ENCODE results near the gene DNMT1. TPM values are rescaled to one million over a fixed set of nuclear protein-coding genes. Genes with fewer than 3 reads are reported as not detected.

The DNMT1 gene
- total RNA-seq, 1 donor from 2014 or later, result 150 TPM

- no peak overlapping the region for H3K27ac Mint-ChIP-seq
- peaks cover 1% of the 10 kb centered on the region for H3K36me3 Mint-ChIP-seq (ENCODE audit: insufficient read depth)
- H3K9me3 Mint-ChIP-seq (ENCODE audit: low read depth), result no peaks in the 10 kb centered on the region
- no peaks in the 10 kb centered on the region for H3K27me3 Mint-ChIP-seq
- no peak for DNase-seq (ENCODE audit: low spot score, unreplicated experiment)
- H3K4me1 Mint-ChIP-seq (ENCODE audit: low read depth), result peaks cover 5% of the 10 kb centered on the region
- no peak overlapping the region for H3K4me3 Mint-ChIP-seq (ENCODE audit: low read depth)
- no peak for TF ChIP-seq CTCF (IDR thresholded peaks at IDR 0.05; ENCODE audit: unreplicated experiment)
These were observed 78.5 kb downstream of the DNMT1 start for GRCh38 chr19:10116085-10116865.

DNA sequence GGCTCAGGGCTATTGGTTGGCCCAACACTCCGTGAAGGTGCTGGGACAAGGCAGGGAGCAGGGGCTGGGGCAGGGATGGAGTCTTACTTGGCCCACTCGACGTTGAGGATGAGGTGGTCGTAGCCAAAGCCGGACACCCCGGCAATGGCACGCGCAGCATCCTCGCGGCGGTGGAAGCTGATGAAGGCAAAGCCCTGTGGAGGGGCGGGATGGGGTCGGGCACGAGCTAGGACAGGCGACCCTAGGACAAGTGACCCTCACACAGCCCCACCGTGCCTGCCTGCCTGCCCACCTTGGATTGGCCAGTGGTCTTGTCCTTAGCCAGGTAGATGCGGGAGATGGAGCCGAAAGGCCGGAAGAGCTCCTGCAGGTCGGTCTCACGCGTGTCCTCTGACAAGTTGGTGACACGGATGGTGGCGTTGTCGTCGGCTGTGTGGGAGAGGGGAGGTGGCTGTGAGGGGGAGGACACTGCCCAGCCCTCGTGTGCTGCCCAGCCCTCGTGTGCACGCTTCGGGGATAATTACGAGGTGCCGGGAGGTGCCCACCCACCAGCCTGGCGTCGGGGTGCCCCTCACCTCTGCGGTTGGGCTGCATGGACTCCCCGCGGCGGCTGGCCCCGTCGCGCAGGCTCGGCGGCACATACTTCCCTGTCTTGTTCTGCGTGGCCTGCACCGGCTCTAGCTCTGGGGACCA, 79.2 kb downstream of the DNMT1 start:
- DNase-seq (ENCODE audit: low spot score, unreplicated experiment), result no peak
- Mint-ChIP-seq H3K27ac (peak overlapping the region; percentile 45), H3K27me3 (no peaks in the 10 kb centered on the region), H3K4me3 (ENCODE audit: low read depth) (no peak overlapping the region), H3K36me3 (ENCODE audit: insufficient read depth) (peaks cover 4% of the 10 kb centered on the region), H3K9me3 (ENCODE audit: low read depth) (no peaks in the 10 kb centered on the region), H3K4me1 (ENCODE audit: low read depth) (peaks cover 5% of the 10 kb centered on the region)
- TF ChIP-seq CTCF (IDR thresholded peaks at IDR 0.05; ENCODE audit: unreplicated experiment), result no peak

DNA sequence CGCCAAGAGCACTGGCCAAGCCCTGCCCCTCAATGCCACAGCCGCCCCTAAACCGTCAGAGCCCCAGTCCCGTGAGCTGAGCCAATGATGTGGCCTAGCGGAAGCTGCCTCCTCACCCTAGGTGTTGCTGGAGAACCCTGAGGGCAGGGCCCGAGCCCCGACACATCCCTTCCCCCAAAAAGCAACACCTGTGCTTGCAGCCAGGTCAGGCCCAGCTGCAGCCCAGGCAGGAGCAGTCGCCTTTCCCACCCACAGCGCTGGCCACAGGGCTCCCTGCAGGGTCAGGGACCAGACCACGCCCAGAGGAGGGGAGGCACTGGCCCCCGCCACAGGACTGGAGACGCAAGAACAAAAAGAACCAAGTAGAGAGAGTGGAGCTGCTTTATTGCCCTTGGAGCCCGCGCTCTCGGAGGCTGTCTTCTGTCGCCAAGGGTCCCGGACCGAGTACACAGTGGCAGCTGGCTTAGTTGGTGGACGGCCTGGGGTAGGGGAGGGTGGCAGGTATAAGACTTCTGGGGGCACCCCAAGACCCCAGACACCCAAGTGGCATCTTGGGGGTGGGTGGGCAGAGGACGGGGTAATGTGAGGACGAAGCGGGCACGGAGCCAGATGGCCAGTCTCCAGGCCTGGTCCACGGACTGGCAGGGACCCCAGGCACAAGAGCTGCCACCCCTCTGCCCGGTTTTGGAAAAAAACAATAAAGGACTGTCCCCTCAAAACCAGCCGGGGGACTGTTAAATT, 79.9 kb downstream of the DNMT1 start:
- H3K36me3 Mint-ChIP-seq (ENCODE audit: insufficient read depth), result peaks cover 5% of the 10 kb centered on the region
- no peak overlapping the region for H3K4me3 Mint-ChIP-seq (ENCODE audit: low read depth)

DNA sequence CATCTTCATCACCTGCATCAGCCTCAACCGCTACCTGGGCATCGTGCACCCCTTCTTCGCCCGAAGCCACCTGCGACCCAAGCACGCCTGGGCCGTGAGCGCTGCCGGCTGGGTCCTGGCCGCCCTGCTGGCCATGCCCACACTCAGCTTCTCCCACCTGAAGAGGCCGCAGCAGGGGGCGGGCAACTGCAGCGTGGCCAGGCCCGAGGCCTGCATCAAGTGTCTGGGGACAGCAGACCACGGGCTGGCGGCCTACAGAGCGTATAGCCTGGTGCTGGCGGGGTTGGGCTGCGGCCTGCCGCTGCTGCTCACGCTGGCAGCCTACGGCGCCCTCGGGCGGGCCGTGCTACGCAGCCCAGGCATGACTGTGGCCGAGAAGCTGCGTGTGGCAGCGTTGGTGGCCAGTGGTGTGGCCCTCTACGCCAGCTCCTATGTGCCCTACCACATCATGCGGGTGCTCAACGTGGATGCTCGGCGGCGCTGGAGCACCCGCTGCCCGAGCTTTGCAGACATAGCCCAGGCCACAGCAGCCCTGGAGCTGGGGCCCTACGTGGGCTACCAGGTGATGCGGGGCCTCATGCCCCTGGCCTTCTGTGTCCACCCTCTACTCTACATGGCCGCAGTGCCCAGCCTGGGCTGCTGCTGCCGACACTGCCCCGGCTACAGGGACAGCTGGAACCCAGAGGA, 80.6 kb downstream of the DNMT1 start:
- DNase-seq (ENCODE audit: low spot score, unreplicated experiment), result no peak
- Mint-ChIP-seq H3K36me3 (ENCODE audit: insufficient read depth) (peaks cover 9% of the 10 kb centered on the region), H3K9me3 (ENCODE audit: low read depth) (no peaks in the 10 kb centered on the region), H3K27ac (no peak overlapping the region), H3K4me1 (ENCODE audit: low read depth) (peaks cover 4% of the 10 kb centered on the region), H3K27me3 (no peaks in the 10 kb centered on the region), H3K4me3 (ENCODE audit: low read depth) (no peak overlapping the region)
- no peak for TF ChIP-seq CTCF (IDR thresholded peaks at IDR 0.05; ENCODE audit: unreplicated experiment)

More for the DNA sequence above, 79.9 kb downstream of the DNMT1 start:
- TF ChIP-seq CTCF (IDR thresholded peaks at IDR 0.05; ENCODE audit: unreplicated experiment), result no peak
- Mint-ChIP-seq H3K27ac (no peak overlapping the region), H3K4me1 (ENCODE audit: low read depth) (peaks cover 5% of the 10 kb centered on the region), H3K9me3 (ENCODE audit: low read depth) (no peaks in the 10 kb centered on the region), H3K27me3 (no peaks in the 10 kb centered on the region)
- DNase-seq (ENCODE audit: low spot score, unreplicated experiment), result no peak

- Mint-ChIP-seq H3K4me1 (ENCODE audit: low read depth) (no peaks in the 10 kb centered on the region), H3K4me3 (ENCODE audit: low read depth) (no peak overlapping the region), H3K36me3 (ENCODE audit: insufficient read depth) (peaks cover 9% of the 10 kb centered on the region), H3K27me3 (no peaks in the 10 kb centered on the region), H3K9me3 (ENCODE audit: low read depth) (no peaks in the 10 kb centered on the region), H3K27ac (no peak overlapping the region)
- DNase-seq (ENCODE audit: low spot score, unreplicated experiment), result no peak
- TF ChIP-seq CTCF (IDR thresholded peaks at IDR 0.05; ENCODE audit: unreplicated experiment), result no peak
These were observed 81.2 kb downstream of the DNMT1 start for GRCh38 chr19:10113592-10113963.
